Hematopoietic multipotent progenitor cell treated with erythropoietin and hydrocortisone succinate and interleukin-3 and kit ligand, for 6 days (in vitro differentiated cells): ENCODE measurements around the gene TPTE.
"Not testable (repeated sequence)": the region's sequence is repeated elsewhere in the genome, so short reads cannot be mapped to it uniquely, and the experiment has no call there.

ENCODE experiments used
- DNase-seq: peaks from one replicate; pipeline ENCODE4 v3.0.0-alpha.2; 2015

The TPTE gene

GRCh38 chr21:10617133-10617752 is 95.9 kb downstream of the TPTE start:
- not testable (repeated sequence) for DNase-seq

- no peak for DNase-seq
Measured at GRCh38 chr21:10627316-10627863, 106.0 kb downstream of the TPTE start.

- not testable (repeated sequence) for DNase-seq
Measured at GRCh38 chr21:10629239-10629638, 107.9 kb downstream of the TPTE start.

GRCh38 chr21:10630829-10631228 is 109.4 kb downstream of the TPTE start:
- DNase-seq = not testable (repeated sequence)

- not testable (repeated sequence) for DNase-seq
Measured at GRCh38 chr21:10631316-10631715, 109.9 kb downstream of the TPTE start.

GRCh38 chr21:10638144-10638543 is 116.8 kb downstream of the TPTE start:
- not testable (repeated sequence) for DNase-seq

GRCh38 chr21:10639123-10639522 is 117.7 kb downstream of the TPTE start:
- DNase-seq = no peak

- DNase-seq = not testable (repeated sequence)
Measured at GRCh38 chr21:10639746-10640145, 118.4 kb downstream of the TPTE start.

- no peak for DNase-seq
Measured at GRCh38 chr21:10640446-10640845, 119.1 kb downstream of the TPTE start.

GRCh38 chr21:10641107-10641506 is 119.7 kb downstream of the TPTE start:
- no peak for DNase-seq

- DNase-seq = not testable (repeated sequence)
Measured at GRCh38 chr21:10645667-10646066, 124.3 kb downstream of the TPTE start.

GRCh38 chr21:10649350-10650149 is 128.2 kb downstream of the TPTE start:
- not testable (repeated sequence) for DNase-seq

GRCh38 chr21:10650297-10650696 is 128.9 kb downstream of the TPTE start:
- not testable (repeated sequence) for DNase-seq
